Astrocyte (in vitro differentiated cells and primary cell): ENCODE results near the gene NTM.

Source experiments
- CTCF ChIP-seq: IDR thresholded peaks from 2 replicates; pipeline ENCODE4 v1.5.1; 2011; ENCODE audit warnings: low read depth, mild to moderate bottlenecking, inconsistent platforms, low read length, moderate library complexity; ENCODE audit not compliant: insufficient read depth
- EZH2 ChIP-seq: IDR thresholded peaks from 2 replicates; pipeline ENCODE4 v1.6.1; 2012; ENCODE audit warnings: mild to moderate bottlenecking, low read length, inconsistent platforms; ENCODE audit not compliant: insufficient read depth

GRCh38 chr11:132123449-132123848 lies 753.0 kb downstream of the NTM start:
- no peak for TF ChIP-seq CTCF
- no peak for TF ChIP-seq EZH2
